Measurements from ENCODE around the gene ANKZF1.
"Not testable (repeated sequence)": the region's sequence is repeated elsewhere in the genome, so short reads cannot be mapped to it uniquely, and the experiment has no call there.

Gene ANKZF1

GRCh38 chr2:219254590-219255201 is 25.1 kb downstream of the ANKZF1 start:
- peak in 1 of 14 donors; percentile 45 for DNase-seq

GRCh38 chr2:219258942-219259341 is 29.3 kb downstream of the ANKZF1 start:
- not testable (repeated sequence) for DNase-seq

- no peak for DNase-seq
These were observed 31.6 kb downstream of the ANKZF1 start for GRCh38 chr2:219261024-219261855.

- no peak for DNase-seq
These were observed 36.6 kb downstream of the ANKZF1 start for GRCh38 chr2:219266232-219266631.

GRCh38 chr2:219266886-219267285 is 37.3 kb downstream of the ANKZF1 start:
- no peak for DNase-seq

GRCh38 chr2:219268294-219268693 is 38.7 kb downstream of the ANKZF1 start:
- no peak for DNase-seq

GRCh38 chr2:219269362-219270054 is 39.9 kb downstream of the ANKZF1 start:
- DNase-seq = no peak

GRCh38 chr2:219270055-219270372 is 40.4 kb downstream of the ANKZF1 start:
- no peak for DNase-seq

- no peak for DNase-seq
These were observed 41.4 kb downstream of the ANKZF1 start for GRCh38 chr2:219271021-219271420.

GRCh38 chr2:219272356-219272755 is 42.8 kb downstream of the ANKZF1 start:
- DNase-seq = no peak

GRCh38 chr2:219272995-219273394 is 43.4 kb downstream of the ANKZF1 start:
- no peak for DNase-seq

- no peak for DNase-seq
These were observed 44.3 kb downstream of the ANKZF1 start for GRCh38 chr2:219273937-219274336.

GRCh38 chr2:219274361-219274921 is 44.8 kb downstream of the ANKZF1 start:
- no peak for DNase-seq

GRCh38 chr2:219277703-219278654 is 48.4 kb downstream of the ANKZF1 start:
- peak in 12 of 14 donors; percentile 52 to 84 (median 76) for DNase-seq

- no peak for DNase-seq
These were observed 49.1 kb downstream of the ANKZF1 start for GRCh38 chr2:219278655-219279150.

GRCh38 chr2:219279151-219279915 is 49.7 kb downstream of the ANKZF1 start, which contains the start of gene DNAJB2:
Gene DNAJB2 (plus strand): TSS chr2:219279366. CDS start chr2:219279834, 468 bp downstream.
- DNase-seq = peak; percentile 66 to 99 (median 96)

- peak in 4 of 14 donors; percentile 33 to 70 (median 42) for DNase-seq
These were observed 50.4 kb downstream of the ANKZF1 start for GRCh38 chr2:219279916-219280516.

GRCh38 chr2:219280651-219281050 is 51.0 kb downstream of the ANKZF1 start:
- DNase-seq = peak in 2 of 14 donors; percentile 34 to 63

GRCh38 chr2:219281588-219281987 is 52.0 kb downstream of the ANKZF1 start:
- DNase-seq = peak in 1 of 14 donors; percentile 43

GRCh38 chr2:219282375-219282774 is 52.8 kb downstream of the ANKZF1 start:
- DNase-seq = peak in 4 of 14 donors; percentile 15 to 32 (median 26)

Measured in C1 segment of cervical spinal cord (tissue), 14 donors.